HCT116 (cell line): ENCODE results near the gene STK32C.
"Not testable (repeated sequence)": the region's sequence is repeated elsewhere in the genome, so short reads cannot be mapped to it uniquely, and the experiment has no call there.

Experiments
- EGR1 ChIP-seq: IDR thresholded peaks from 2 replicates; pipeline ENCODE4 v1.6.1; 2012; ENCODE audit warnings: low read depth
- EZH2 ChIP-seq: fragments of 200-600 bp; sonication (generic); IDR thresholded peaks from 2 replicates; pipeline ENCODE4 v1.6.1; 2017; ENCODE audit warnings: antibody characterized with exemption, mixed run types
- EZH2phosphoT487 ChIP-seq: fragments of 200-600 bp; IDR thresholded peaks from 2 replicates; pipeline ENCODE4 v1.6.1; 2018; ENCODE audit warnings: antibody characterized with exemption, borderline replicate concordance
- YY1 ChIP-seq: IDR thresholded peaks from 2 replicates; pipeline ENCODE4 v1.6.1; 2011; ENCODE audit warnings: low read length, low read depth, moderate library complexity, mild to moderate bottlenecking; ENCODE audit not compliant: insufficient replicate concordance; ENCODE audit errors: extremely low read depth
- TF ChIP-seq, protein P1 (sequence below), 3 experiments: fragments of 200-600 bp in 1 of 3; sonication (generic) in 1 of 3; IDR thresholded peaks in 2 of 3; conservative IDR thresholded peaks in 1 of 3; 2 replicates each; pipeline ENCODE4 v1.5.1; 2012 to 2017; ENCODE audit warnings: low read depth in 2 of 3, low read length in 2 of 3, antibody characterized with exemption in 1 of 3, borderline replicate concordance in 1 of 3, control low read depth in 1 of 3, mild to moderate bottlenecking in 1 of 3, mixed read lengths in 1 of 3, mixed run types in 1 of 3, moderate library complexity in 1 of 3; ENCODE audit not compliant: insufficient read depth in 1 of 3

DNA sequence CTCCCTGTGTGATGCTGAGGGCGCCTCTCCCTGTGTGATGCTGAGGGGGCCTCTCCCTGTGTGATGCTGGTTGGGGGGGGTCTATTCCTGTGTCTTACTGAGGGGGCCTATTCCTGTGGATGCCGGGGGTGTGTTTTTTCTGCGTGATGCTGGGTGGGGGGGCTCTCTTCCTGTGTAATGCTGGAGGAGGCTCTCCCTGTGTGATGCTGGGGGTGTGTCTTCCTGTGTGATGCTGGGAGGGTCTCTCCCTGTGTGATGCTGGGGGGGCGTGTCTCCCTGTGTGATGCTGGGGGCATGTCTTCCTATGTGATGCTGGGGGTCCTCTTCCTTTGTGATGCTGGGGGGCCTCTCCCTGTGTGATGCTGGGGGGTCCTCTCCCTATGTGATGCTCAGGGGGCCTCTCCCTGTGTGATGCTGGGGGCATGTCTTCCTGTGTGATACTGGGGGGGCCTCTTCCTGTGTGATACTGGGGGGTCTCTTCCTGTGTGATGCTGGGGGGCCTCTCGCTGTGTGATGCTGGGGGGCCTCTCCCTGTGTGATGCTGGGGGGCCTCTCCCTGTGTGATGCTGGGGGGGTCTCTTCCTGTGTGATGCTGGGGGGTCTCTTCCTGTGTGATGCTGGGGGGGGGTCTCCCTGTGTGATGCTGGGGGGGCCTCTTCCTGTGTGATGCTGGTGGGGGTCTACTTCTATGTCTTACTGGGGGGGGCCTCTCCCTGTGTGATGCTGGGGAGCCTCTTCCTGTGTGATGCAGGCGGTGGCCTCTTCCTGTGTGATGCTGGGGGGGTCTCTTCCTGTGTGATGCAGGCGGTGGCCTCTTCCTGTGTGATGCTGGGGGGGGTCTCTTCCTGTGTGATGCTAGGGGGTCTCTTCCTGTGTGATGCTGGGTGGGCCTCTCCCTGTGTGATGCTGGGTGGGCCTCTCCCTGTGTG is 148.2 kb downstream of the STK32C start:
- TF ChIP-seq, protein P1, sequence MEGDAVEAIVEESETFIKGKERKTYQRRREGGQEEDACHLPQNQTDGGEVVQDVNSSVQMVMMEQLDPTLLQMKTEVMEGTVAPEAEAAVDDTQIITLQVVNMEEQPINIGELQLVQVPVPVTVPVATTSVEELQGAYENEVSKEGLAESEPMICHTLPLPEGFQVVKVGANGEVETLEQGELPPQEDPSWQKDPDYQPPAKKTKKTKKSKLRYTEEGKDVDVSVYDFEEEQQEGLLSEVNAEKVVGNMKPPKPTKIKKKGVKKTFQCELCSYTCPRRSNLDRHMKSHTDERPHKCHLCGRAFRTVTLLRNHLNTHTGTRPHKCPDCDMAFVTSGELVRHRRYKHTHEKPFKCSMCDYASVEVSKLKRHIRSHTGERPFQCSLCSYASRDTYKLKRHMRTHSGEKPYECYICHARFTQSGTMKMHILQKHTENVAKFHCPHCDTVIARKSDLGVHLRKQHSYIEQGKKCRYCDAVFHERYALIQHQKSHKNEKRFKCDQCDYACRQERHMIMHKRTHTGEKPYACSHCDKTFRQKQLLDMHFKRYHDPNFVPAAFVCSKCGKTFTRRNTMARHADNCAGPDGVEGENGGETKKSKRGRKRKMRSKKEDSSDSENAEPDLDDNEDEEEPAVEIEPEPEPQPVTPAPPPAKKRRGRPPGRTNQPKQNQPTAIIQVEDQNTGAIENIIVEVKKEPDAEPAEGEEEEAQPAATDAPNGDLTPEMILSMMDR (IDR thresholded peaks at IDR 0.05 in 2 of 3, conservative IDR thresholded peaks at IDR 0.05 in 1 of 3; ENCODE audit: borderline replicate concordance in 1 of 3, insufficient read depth in 1 of 3, low read depth in 2 of 3, low read length in 2 of 3): not testable (repeated sequence)
- not testable (repeated sequence) for TF ChIP-seq EGR1, YY1, EZH2phosphoT487, EZH2
